Ecto neural progenitor cell (in vitro differentiated cells): ENCODE results near the gene NDOR1.
A peak's percentile ranks its signal among the peaks of the same experiment; 100 is the strongest.
"Not testable (repeated sequence)": the region's sequence is repeated elsewhere in the genome, so short reads cannot be mapped to it uniquely, and the experiment has no call there.

ENCODE experiments used
- DNase-seq: peaks from one replicate; pipeline ENCODE4 v3.0.0-alpha.2; 2018; ENCODE audit warnings: low spot score

NDOR1 gene

GRCh38 chr9:137243626-137244485, 38.4 kb downstream of the NDOR1 start:
- no peak for DNase-seq

DNA sequence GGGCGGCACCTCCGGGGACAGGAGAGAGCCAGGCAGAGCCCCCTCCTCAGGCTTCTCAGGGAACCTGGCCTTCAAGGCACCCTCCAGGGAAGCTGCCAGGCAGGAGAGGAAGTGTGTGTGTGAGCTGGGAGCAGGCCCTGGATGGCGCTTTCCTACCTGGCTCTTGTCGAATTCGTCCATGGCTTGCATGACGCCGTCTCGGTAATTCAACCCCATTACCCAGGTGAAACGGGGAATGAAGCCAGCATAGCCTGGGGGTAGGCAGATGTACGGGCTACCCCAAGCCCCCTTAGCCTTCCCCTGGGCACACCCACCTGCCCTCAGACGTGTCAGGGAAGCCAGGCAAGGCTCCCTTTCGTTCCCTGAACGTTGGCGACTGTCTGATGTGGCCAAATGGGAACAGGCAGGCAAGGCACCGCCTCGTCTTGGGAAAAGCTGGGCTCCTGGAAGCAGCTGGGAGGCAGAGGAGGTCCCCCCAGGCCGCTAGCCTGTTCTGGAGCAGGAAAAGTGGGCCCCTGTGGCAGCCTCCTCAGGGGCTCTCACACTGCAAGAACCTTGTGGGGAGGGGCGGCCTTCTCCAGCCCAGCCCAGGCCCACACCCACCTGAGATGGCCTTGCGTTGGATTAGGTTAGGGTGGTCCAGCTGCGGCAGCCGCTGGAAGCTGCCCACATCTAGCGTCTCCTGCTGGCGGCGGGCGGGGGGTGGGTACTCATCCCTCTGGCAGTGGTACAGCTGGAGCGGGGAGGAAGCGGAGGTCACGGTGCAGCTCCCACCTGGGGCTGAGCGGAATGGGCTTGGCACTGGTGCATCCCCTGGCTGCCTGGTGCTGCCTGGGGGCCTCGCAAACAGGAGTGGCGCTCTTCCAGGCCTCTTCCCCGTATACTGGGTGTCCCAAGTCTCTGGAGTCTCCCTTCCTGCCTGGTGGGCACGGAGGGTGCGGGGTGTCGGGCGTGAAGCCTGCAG, 39.3 kb downstream of the NDOR1 start:
- DNase-seq: no peak

- DNase-seq: no peak
These were observed 40.2 kb downstream of the NDOR1 start for GRCh38 chr9:137245450-137246421.

- no peak for DNase-seq
These were observed 41.8 kb downstream of the NDOR1 start for GRCh38 chr9:137247135-137247915.

DNA sequence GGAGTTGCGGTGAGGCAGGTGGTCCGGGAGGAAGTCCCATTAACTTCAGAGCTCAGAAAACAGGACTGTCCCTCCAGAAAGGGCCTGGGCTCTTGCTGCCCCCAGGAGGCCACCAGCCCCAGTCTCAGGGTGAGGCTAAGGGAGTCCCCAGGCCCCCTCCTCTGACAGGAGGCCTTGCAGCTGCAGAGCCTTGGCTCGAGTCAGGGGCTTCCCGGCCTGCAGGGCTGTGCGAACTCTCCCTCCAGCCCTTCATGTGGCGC, 42.3 kb downstream of the NDOR1 start:
- DNase-seq: no peak

- no peak for DNase-seq
These were observed 45.1 kb downstream of the NDOR1 start for GRCh38 chr9:137250329-137251193.

- DNase-seq: no peak
These were observed 45.6 kb downstream of the NDOR1 start, which contains the start of gene STPG3 for GRCh38 chr9:137251194-137251461. TSS of gene STPG3 (plus strand) at chr9:137251286. CDS start at chr9:137251287, 1 bp downstream.

GRCh38 chr9:137251490-137252268, 46.2 kb downstream of the NDOR1 start:
- DNase-seq: no peak

- no peak for DNase-seq
These were observed 47.3 kb downstream of the NDOR1 start for GRCh38 chr9:137252555-137253506.

DNA sequence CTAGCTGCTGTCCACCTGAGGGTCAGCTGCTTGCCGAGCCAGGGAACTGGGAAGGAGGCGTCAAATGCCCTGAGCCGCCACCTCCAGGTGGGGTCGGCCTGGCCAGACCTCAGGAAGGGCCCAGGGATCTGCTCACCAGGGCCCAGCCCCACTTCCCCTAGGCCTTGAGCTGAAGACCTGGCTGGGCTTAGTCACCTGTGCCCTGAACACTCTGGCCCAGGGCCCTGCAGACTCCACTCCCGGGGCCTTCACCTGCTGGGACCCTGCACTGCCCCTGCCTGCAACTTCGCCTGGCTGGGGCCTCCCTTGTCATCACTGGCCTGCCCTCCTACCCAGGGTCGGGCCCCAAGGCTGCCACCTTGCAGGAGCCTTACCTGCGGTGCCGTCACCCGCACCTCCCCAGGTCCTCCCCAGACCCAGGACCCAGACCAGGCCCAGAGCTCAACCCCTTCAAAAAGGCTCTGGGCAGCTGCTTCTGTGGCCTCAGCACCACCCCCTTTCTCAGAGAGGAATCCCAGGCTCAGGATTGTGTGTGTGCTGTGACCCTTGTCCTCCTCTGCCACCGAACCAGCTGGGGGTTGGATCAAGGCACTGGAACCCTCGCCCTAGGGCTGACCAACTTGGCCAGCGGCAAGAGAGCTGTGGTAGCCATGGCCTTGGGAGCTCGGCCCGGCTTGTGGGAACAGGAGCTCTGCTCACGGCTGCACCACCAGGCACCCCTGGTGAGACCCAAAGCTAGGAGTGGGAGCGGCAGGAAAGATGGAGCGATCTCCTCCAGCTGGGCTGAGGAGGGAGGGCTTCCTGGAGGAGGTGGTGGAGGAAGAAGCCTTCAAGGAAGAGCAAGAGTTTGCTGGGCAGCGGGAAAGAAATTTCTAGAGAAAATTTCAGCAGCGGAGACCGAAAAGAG, 48.5 kb downstream of the NDOR1 start:
- DNase-seq: peak; percentile 71

- peak; percentile 97 for DNase-seq
These were observed 49.3 kb downstream of the NDOR1 start, which contains the start of gene NELFB for GRCh38 chr9:137254624-137255447. TSS of gene NELFB (plus strand) at chr9:137255327.

- no peak for DNase-seq
These were observed 50.1 kb downstream of the NDOR1 start for GRCh38 chr9:137255448-137256114.

DNA sequence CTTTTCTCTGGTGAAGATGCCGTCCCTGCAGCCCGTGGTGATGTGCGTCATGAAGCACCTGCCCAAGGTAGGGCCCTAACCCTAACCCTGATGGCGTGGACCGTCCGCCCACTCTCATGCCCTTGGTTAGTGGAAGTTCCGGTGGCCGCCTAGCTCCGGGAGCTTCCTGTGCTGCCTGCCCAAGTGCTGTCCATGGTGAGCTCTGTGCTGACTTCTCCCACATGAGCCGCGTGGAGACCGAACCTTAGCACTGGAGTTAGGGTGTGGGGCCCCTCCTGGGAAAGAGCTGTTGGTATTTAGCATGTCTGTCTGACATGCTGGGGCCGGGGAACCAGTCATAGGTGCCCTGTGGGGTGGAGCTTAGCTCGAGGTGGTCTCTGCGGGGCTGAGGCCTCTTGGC, 50.9 kb downstream of the NDOR1 start:
- no peak for DNase-seq

GRCh38 chr9:137256856-137257255, 51.4 kb downstream of the NDOR1 start:
- DNase-seq: no peak

DNA sequence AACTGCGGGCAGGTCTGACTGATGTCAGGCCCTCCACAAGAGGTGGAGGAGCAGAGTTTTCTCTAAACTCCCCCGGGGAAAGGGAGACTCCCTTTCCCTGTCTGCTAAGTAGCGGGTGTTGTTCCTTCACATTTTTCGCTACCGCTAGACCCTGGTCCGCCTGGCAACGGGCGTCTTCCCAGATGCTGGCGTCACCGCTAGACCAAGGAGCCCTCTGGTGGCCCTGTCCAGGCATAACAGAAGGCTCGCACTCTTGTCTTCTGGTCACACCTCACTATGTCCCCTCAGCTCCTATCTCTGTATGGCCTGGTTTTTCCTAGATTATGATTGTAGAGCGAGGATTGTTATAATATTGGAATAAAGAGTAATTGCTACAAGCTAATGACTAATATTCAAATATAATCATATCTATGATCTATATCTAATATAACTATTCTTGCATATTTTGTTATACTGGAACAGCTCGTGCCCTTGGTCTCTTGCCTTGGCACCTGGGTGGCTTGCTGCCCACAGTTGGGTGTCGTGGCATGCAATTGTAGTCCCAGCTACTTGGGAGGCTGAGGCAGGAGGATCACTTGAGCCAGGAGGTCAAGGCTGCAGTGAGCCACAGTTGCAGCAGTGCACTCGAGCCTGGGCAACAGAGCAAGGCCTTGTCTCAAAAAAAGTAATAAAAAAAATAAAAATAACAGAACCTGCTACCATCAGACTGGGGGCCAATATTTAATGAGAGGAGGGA, 56.8 kb downstream of the NDOR1 start:
- not testable (repeated sequence) for DNase-seq
